HG03196 (cell line): ENCODE data around the gene TBC1D17.

Experiments used
- ATAC-seq: cut with Tn5 transposase; IDR thresholded peaks from one replicate; pipeline ENCODE4 v1.9.1; 2021; ENCODE audit not compliant: unreplicated experiment

Gene TBC1D17

GRCh38 chr19:49933643-49934042 lies 56.1 kb downstream of the TBC1D17 start:
- no peak for ATAC-seq

GRCh38 chr19:49936549-49936948 lies 59.0 kb downstream of the TBC1D17 start:
- no peak for ATAC-seq

- no peak for ATAC-seq
Measured at GRCh38 chr19:49937750-49938381, 60.4 kb downstream of the TBC1D17 start.
